Suprapubic skin (tissue), 4 donors: ENCODE results near the gene LRRC8B. TPM values are rescaled to one million over a fixed set of nuclear protein-coding genes. Genes with fewer than 3 reads are reported as not detected.
A peak's percentile ranks its signal among the peaks of the same experiment; 100 is the strongest.
"Not testable (repeated sequence)": the region's sequence is repeated elsewhere in the genome, so short reads cannot be mapped to it uniquely, and the experiment has no call there.

Experiments used
- DNase-seq, 2 donors: peaks; one replicate each; pipeline ENCODE4 v3.0.0-alpha.2; 2019; ENCODE audit warnings: low spot score in 2 of 2
- H3K27ac ChIP-seq: fragments of 200-600 bp; sonication (generic); one replicate; pipeline ENCODE4 v1.5.1; 2019
- H3K27me3 ChIP-seq: fragments of 200-600 bp; sonication (generic); one replicate; pipeline ENCODE4 v1.5.1; 2019
- H3K36me3 ChIP-seq: fragments of 200-600 bp; sonication (generic); one replicate; pipeline ENCODE4 v1.5.1; 2019
- H3K4me1 ChIP-seq: fragments of 200-600 bp; sonication (generic); one replicate; pipeline ENCODE4 v1.5.1; 2019
- H3K4me3 ChIP-seq: fragments of 200-600 bp; sonication (generic); one replicate; pipeline ENCODE4 v1.5.1; 2019; ENCODE audit warnings: mild to moderate bottlenecking
- H3K9me3 ChIP-seq: fragments of 200-600 bp; sonication (generic); one replicate; pipeline ENCODE4 v1.5.1; 2019
- CTCF ChIP-seq, 2 donors: fragments of 200-600 bp in 1 of 2; fragments of 450-650 bp in 1 of 2; sonication (generic) in 1 of 2; IDR thresholded peaks; one replicate each; pipeline ENCODE4 v1.5.1; 2016 to 2019; ENCODE audit warnings: antibody characterized with exemption in 2 of 2, mild to moderate bottlenecking in 1 of 2, moderate library complexity in 1 of 2
- EP300 ChIP-seq: sonication (generic); formaldehyde crosslinking; IDR thresholded peaks from one replicate; pipeline ENCODE4 v1.6.1; 2017; ENCODE audit warnings: antibody characterized with exemption
- POLR2A ChIP-seq, 2 donors: fragments of 450-650 bp; IDR thresholded peaks; one replicate each; pipeline ENCODE4 v1.6.1; 2017; ENCODE audit warnings: antibody characterized with exemption in 2 of 2, mild to moderate bottlenecking in 2 of 2, moderate library complexity in 2 of 2
- POLR2AphosphoS5 ChIP-seq, 3 donors: sonication (generic); formaldehyde crosslinking; IDR thresholded peaks; one replicate each; pipeline ENCODE4 v1.6.1; 2017; ENCODE audit warnings: antibody characterized with exemption in 3 of 3
- WGBS: methylation state at CpG from one replicate; pipeline ENCODE4 v1.1.5; 2018; 5-methylcytosine and 5-hydroxymethylcytosine counted together
- total RNA-seq, 4 donors: library from RNA; depleted of rRNA; stranded (reverse); fragments of >200 nt; gene quantifications; one replicate each; pipeline ENCODE4 v1.1.0, GENCODE V29; 2016

LRRC8B gene
- total RNA-seq, 4 donors from 2014 or later = 11.1 to 26.6 (median 13.9) TPM

DNA sequence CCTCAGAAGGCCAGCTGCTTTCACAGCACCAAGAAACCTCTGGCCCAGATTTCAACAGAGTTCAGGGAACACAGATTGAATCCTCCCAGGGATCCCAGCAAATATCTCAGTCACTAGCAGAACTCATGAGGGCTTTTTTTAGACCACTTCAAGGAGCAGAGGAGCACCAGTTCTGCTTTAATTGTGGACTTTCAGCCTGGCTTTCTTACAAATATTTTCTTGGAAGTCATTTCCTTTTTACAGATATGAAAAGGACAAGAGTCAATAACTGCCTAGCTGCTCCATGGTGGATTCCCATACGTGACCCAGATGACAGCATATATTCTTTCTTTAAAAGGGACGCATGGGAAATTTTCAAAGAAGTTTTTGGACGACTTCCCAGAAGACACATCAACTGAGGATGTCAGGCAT, 6.4 kb upstream of the LRRC8B start:
- 54% methylated on average over 3 of the region's 3 CpGs for WGBS
- no peaks in the 10 kb centered on the region for H3K36me3 ChIP-seq
- peaks cover 3% of the 10 kb centered on the region for H3K4me1 ChIP-seq
- no peak for DNase-seq
- TF ChIP-seq CTCF (IDR thresholded peaks at IDR 0.05) (no peak), POLR2AphosphoS5 (IDR thresholded peaks at IDR 0.05) (no peak), EP300 (no peak), POLR2A (IDR thresholded peaks at IDR 0.05) (no peak)
- H3K27ac ChIP-seq = no peak overlapping the region
- no peaks in the 10 kb centered on the region for H3K27me3 ChIP-seq
- H3K4me3 ChIP-seq = no peak overlapping the region
- no peaks in the 10 kb centered on the region for H3K9me3 ChIP-seq

DNA sequence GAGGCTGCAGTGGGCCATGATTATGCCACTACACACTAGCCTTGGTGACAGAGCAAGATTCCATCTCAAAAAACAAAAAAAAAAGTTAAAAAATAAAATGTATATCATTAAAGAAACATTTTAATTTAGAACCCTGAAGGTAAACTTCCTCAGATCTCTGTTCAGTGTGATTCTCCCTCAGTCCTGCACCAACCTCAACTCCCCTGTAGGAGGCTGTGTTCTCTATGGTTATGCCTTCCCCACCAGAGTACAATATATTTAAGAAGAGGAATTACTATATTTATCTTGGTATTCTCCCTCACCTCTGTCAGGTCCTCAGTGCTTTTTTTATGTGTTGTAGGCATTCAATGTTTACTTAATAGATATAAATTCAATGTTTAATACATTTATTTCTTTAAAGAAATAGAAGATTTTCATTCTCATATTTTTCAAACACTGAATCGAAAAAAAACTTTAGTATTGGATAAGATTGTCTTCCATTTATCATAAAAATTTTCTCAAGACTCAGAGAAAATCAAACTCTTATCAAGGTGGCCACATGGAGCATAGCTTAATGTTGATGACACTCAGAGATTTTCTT, 4.8 kb upstream of the LRRC8B start:
- TF ChIP-seq POLR2A (IDR thresholded peaks at IDR 0.05) = no peak
- peak in 1 of 2 donors; percentile 70 for TF ChIP-seq CTCF (IDR thresholded peaks at IDR 0.05)
- H3K4me3 ChIP-seq = no peak overlapping the region
- H3K4me1 ChIP-seq = peaks cover 12% of the 10 kb centered on the region
- 98% methylated on average over 1 of the region's 1 CpG for WGBS
- H3K36me3 ChIP-seq = no peaks in the 10 kb centered on the region
- H3K9me3 ChIP-seq = no peaks in the 10 kb centered on the region
- DNase-seq = no peak
- H3K27ac ChIP-seq = no peak overlapping the region
- no peaks in the 10 kb centered on the region for H3K27me3 ChIP-seq

- WGBS = 97% methylated on average over 6 of the region's 6 CpGs
- DNase-seq, H3K4me3 ChIP-seq, H3K27me3 ChIP-seq, H3K27ac ChIP-seq, H3K9me3 ChIP-seq, H3K36me3 ChIP-seq: not testable (repeated sequence)
- peaks cover 27% of the 10 kb centered on the region for H3K4me1 ChIP-seq
Observed at GRCh38 chr1:89521977-89522376, 2.7 kb upstream of the LRRC8B start.

- Histone ChIP-seq H3K4me3 (peak overlapping the region; percentile 73), H3K27me3 (no peaks in the 10 kb centered on the region), H3K36me3 (no peaks in the 10 kb centered on the region), H3K4me1 (peaks cover 39% of the 10 kb centered on the region), H3K9me3 (no peaks in the 10 kb centered on the region), H3K27ac (peak overlapping the region; percentile 79)
- no peak for DNase-seq
- WGBS = 20% methylated on average over 21 of the region's 21 CpGs
- TF ChIP-seq POLR2AphosphoS5 (IDR thresholded peaks at IDR 0.05) (peak in 1 of 3 donors; percentile 10), CTCF (IDR thresholded peaks at IDR 0.05) (no peak)
Observed at GRCh38 chr1:89523572-89524368, 859 bp upstream of the LRRC8B start.

DNA sequence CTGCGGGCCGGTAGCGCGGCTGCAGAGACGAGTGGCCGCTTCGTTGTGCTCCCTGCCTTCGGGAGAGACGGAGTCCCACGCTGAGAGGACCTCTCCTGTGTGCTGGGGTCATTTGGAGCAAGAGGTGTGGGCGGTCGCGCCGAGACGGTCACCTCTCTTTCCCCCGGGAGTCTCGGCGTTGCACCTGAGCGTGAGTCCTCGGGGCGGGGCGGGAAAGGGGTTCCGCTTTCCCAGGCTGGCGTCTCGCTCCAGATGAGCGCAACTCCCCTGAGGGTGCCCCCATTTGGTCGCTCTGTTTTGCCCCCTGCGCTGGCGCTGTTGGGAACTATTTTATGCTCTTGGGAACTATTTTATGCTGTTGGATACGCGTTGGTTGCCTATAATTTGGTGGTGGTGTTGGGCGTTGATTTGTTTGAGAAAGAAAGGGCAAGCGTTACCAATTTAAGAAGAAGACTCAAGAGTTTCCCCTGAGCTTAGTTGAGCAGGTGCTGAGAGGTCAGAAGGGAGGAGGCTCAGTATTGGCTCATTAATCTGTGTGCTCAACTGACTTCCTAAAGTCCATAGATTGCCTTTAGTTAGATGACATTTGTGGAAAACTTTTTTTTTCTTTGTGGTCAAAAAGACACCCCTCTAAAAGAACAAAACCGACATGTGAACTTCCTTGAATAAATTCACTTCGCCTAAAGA, 683 bp downstream of the LRRC8B start:
- H3K4me3 ChIP-seq = peak overlapping the region; percentile 73
- no peaks in the 10 kb centered on the region for H3K9me3 ChIP-seq
- no peaks in the 10 kb centered on the region for H3K27me3 ChIP-seq
- peak; percentile 76 to 79 for DNase-seq
- peak overlapping the region; percentile 79 for H3K27ac ChIP-seq
- no peaks in the 10 kb centered on the region for H3K36me3 ChIP-seq
- TF ChIP-seq CTCF (IDR thresholded peaks at IDR 0.05) = no peak
- TF ChIP-seq EP300 = no peak
- no peak for TF ChIP-seq POLR2A (IDR thresholded peaks at IDR 0.05)
- no peak for TF ChIP-seq POLR2AphosphoS5 (IDR thresholded peaks at IDR 0.05)
- peaks cover 39% of the 10 kb centered on the region for H3K4me1 ChIP-seq
- 4% methylated on average over 20 of the region's 35 CpGs for WGBS
